EL (cell line): Measurements from ENCODE around the gene CNTRL.
"Not testable (repeated sequence)": the region's sequence is repeated elsewhere in the genome, so short reads cannot be mapped to it uniquely, and the experiment has no call there.

Experiments
- DNase-seq: peaks from one replicate; pipeline ENCODE4 v3.0.0-alpha.2; 2016

The CNTRL gene, protein sequence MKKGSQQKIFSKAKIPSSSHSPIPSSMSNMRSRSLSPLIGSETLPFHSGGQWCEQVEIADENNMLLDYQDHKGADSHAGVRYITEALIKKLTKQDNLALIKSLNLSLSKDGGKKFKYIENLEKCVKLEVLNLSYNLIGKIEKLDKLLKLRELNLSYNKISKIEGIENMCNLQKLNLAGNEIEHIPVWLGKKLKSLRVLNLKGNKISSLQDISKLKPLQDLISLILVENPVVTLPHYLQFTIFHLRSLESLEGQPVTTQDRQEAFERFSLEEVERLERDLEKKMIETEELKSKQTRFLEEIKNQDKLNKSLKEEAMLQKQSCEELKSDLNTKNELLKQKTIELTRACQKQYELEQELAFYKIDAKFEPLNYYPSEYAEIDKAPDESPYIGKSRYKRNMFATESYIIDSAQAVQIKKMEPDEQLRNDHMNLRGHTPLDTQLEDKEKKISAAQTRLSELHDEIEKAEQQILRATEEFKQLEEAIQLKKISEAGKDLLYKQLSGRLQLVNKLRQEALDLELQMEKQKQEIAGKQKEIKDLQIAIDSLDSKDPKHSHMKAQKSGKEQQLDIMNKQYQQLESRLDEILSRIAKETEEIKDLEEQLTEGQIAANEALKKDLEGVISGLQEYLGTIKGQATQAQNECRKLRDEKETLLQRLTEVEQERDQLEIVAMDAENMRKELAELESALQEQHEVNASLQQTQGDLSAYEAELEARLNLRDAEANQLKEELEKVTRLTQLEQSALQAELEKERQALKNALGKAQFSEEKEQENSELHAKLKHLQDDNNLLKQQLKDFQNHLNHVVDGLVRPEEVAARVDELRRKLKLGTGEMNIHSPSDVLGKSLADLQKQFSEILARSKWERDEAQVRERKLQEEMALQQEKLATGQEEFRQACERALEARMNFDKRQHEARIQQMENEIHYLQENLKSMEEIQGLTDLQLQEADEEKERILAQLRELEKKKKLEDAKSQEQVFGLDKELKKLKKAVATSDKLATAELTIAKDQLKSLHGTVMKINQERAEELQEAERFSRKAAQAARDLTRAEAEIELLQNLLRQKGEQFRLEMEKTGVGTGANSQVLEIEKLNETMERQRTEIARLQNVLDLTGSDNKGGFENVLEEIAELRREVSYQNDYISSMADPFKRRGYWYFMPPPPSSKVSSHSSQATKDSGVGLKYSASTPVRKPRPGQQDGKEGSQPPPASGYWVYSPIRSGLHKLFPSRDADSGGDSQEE (N-terminal part only)

DNA sequence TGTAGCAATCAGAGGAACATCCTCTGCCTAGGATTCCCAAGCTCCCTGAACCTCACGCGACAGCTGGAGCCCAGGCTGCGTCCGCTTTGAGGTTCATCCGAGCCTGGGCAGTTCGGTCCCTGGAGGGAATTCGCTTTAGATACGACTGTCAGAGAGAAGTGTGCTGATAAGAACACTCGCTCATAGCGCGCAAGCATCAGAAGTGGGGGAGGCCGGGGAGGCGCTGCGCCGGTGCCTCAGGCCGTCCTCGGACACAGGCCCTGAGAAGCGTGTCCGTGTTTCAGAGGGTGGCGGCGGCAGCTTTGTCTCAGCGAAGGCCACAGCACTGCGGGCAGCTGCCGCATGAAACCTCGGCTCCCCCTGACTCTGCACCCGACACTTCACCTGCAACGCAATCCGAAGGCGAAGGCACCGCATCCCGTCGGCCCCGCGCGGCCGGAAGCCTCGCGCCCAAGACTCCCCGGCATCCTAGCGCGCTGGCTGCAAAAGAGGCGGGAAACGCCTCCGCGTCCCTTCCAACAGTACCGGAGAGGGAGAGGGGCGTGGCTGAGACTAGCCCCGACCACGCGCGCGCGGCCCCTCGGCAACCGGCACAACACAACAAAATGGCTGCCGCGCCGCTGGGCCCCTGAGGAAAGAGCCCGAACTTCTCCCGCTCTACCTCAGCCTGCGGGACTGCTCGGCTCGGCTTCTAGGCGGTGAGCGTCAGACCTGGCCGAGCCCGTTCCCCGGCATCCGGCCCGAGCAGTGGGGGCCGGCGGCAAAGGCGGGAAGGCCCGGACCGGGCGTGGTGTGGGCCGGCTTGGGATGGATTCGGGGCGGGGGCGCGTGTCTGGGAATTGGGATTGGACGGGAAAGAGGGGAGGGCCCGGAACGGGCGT lies at the start of gene CNTRL:
Gene CNTRL (plus strand): TSS at position 586 of the 881 bp plus-strand sequence. CDS start 13,372 bp downstream, outside the sequence.
- peak; percentile 94 for DNase-seq

DNA sequence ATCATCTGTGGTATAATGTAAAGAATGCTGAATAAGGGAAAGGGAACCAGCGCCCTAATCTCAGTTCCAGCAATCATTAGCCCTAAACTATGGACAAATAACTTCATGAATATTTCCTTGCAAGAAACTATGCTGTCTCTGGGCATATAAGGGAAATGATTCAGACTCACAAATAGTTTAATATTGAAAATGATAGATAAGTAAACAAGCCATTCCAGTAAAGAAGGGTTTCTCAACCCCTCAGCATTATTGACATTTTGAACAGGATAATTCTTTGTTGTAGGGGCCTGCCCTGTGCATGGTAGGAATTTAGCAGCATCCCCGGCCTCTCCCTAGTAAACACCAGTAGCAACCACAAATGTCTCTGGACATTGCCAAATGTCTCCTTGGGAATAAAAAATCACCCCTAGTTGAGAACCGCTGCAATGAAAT lies 48.5 kb upstream of the CNTRL start:
- DNase-seq: peak; percentile 12

DNA sequence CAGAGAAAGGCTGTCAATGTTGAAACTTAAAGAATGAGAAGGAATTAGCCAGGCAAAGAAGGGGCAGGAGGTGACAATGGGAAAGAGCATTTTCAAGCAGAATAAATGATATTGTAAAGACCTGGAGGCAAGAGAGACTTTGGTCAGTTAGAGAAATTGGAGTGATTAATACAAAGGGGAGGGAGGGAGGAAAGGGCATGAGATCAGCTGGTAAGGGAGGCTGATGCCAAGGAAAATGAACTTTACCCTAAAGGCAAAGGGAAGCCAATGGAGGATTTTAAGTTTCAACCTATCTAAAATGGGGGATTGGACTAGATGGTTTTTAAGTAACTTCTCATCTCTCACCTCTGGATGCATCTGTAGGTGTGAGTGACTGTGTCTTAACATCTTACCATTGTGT lies 48.0 kb upstream of the CNTRL start:
- DNase-seq: no peak

DNA sequence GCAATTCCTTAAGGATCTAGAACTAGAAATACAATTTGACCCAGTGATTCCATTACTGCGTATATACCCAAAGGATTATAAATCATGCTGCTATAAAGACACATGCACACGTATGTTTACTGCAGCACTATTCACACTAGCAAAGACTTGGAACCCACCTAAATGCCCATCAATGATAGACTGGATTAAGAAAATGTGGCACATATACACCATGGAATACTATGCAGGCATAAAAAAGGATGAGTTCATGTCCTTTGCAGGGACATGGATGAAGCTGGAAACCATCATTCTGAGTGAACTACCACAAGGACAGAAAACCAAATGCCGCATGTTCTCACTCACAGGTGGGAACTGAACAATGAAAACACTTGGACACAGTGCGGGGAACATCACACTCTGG lies 46.5 kb upstream of the CNTRL start:
- not testable (repeated sequence) for DNase-seq

DNA sequence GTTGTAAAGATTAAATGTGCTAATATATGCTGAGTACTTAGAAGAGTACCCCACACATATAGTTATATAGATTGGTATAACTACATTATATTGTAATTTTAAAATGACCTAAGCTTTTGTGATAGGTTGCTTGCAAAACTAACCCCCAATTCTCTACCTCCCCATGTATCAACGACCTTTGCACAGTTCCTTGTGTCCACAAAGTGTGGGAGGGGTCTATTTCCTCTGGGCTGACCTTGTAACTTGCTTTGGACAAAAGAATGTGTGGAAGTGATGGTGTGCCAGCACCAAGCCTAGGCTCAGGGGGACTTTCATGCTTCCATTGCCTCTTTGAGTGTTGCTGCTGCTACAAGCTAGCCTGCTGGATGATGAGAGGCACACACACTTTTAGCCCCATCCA lies 45.3 kb upstream of the CNTRL start:
- no peak for DNase-seq

DNA sequence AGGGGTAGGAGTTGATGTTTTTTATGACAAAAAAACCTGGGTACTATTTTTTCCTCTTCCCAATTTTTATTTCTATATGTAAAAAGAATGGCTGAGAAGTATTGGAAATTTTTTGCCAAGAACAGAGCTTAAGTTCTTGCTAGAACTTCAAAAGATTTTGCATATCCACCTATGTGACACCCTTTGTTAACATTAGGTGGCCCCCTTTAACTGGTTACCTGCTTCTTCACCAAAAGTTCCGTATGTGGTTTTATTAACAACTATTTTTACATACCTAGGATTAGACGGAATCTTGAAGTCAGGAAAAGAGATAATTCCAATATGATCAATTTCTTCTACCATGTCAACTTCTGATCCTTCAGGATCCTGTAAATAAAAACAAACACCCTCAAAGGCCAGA lies 40.2 kb upstream of the CNTRL start:
- no peak for DNase-seq

DNA sequence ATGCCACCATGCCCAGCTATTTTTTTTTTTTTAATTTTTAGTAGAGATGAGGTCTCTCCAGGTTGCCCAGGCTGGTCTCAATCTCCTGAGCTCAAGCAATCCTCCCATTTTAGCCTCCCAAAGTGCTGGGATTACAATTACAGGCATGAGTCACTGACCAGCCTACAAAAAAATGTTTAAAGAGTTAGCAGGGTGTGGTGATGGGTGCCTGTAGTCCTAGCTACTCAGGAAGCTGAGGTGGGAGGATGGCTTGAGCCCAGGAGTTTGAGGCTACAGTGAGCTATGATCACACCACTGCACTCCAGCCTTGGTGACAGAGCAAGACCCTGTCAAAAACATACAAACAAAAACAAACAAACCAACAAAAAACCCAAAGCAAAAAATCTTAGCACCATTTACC lies 39.0 kb upstream of the CNTRL start:
- DNase-seq: peak; percentile 26

DNA sequence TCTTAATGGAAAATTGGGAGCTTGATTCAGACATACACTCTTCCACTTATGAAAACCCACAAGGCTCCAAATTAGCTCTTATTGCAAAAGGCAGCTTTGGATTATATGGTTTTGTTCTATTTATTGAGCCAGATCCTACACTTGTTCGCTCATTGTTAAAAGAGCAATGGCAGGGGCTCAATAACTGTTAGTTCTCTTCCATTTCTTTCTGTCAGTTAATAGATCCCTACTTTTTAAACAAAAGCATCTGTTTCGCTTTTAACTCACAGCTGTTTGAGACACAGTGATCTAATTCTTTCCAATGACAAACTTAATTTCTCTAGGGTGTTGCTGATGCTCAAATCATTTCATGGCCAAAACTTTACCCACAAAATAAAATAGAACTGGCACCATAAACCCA lies 36.4 kb upstream of the CNTRL start:
- no peak for DNase-seq

DNA sequence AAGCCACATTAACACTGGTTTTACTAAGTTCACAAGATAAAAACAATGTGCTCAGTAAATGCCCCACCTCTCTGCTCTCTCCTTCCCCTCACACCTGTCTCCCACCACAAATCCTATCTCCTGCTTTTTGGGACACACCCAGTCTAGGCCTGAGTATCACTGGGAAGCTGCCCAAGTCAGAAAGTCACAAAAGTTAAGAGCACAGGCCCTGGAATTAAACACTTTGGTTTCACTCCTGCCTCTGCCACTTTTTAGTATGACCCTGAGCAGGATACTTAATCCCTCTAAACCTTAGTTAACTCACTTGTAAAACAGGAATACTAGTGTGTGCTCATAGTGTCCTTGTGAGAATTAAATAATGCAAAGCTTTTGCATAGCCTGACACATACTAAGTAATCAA lies 36.0 kb upstream of the CNTRL start:
- no peak for DNase-seq

DNA sequence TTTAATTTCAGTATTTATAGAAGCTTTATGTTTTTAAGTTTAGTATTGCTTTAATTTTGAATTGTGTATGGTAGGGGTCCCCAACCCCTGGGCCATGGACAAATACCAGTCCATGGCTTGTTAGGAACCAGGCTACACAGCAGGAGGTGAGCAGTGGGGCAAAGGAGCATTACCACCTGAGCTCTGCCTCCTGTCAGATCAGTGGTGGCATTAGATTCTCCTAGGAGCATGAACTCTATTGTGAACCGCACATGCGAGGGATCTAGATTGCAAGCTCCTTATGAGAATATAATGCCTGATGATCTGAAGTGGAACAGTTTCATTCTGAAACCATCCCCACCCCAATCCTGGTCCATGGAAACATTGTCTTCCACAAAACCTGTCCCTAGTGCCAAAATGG lies 26.6 kb upstream of the CNTRL start:
- no peak for DNase-seq

DNA sequence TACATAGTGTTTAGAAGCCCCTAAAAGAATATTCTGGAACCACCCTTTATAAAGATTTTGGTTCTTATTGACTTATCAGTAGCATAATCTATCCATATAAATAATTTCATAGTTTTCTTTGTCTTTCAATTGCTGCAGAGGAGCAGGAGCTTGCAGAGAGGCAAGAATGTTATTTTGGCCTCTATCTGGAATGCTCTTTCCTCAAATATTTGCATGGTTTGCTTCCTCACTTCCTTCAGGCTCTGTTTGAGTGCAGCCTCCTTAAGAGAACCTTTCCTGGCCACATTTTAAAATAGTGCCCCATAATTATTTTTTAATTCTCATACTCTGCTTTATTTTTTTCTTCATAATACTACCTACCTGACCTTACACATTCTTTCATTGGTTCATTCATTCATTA lies 26.1 kb upstream of the CNTRL start:
- DNase-seq: no peak

DNA sequence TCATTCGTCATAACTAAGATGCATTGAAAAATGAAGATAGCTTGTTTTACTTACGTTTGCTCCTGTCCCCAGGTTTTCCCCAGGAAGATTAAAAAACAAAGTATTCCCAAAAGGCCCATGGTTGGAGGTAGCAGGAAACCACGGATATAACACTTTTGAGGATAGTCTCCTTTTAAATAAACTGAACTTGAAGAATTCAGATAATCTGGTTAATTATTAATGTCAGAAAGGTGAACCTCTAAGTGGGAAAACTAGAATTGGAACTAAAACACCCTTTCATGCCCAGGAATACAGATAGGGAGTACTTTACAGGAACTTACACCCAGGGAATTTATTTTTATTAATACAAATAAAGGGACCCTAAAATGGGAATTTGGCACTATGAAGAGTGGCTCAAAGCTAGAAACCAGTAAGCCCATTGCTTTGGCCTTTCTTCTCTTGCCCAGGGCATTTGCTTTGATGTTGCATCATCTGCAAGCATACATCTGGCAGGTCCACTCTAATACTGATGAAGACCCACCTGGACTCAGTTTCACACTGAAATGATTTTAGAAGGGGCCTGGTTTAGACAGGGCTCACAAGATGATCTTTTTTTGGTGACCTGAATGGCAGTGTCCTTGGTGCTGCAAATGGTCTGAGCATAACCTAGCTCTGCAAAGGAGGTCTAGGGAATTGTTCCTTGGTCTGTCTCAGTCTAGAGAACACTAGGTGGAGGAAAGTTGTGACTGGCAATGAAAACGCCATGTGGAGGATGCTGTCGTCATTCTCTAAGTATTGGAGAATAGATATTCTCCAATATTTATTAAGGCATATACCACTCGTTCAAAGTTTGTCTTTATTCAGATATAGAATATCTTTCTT lies 24.4 kb upstream of the CNTRL start, which contains the start of gene C5:
Gene C5 (minus strand): TSS at position 148 of the 861 bp plus-strand sequence. CDS start 29 bp downstream, at position 119.
- DNase-seq: no peak

DNA sequence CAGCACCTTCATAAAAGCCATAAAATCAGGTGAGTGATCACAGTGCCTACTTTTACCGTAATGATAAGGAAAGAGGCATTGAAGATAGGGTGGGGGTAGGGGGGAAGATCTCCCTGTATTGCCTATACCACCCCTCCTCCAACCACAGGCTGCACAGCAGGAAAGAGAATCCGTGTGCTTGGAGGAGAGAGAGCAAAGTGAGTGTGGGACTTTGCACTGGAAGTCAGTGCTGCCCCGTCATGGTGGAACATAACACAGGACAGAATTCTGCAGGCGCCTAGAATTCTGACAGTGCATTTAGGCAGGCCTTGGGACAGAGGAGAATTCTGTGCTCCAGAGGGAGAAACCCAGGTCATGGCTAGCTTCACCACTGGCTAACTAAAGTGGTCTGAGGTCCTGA lies 21.2 kb upstream of the CNTRL start:
- no peak for DNase-seq

DNA sequence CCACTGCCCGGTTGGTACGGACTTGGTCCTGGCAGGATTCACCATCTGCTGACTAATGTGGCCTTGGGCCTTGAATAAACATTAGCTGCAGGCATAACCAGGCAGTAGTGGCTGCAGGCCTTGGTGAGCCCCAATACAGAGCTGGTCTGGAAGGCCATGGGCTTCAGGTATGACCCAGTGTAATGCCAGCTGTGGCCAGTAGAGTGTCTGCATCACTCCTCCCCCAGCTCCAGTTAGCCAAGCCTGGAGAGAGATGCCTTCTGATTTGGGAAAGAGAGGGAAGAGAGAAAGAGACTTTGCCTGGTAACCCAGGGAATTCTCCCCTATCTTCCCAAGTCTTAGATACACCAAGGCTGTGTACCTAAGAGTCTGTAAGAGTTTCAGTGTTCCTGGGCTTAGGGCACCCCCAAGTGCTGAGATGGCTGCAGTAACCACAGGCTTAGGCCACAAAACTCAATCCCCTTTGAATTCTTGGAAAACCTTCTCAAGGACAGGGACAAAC lies 19.1 kb upstream of the CNTRL start:
- peak; percentile 13 for DNase-seq

DNA sequence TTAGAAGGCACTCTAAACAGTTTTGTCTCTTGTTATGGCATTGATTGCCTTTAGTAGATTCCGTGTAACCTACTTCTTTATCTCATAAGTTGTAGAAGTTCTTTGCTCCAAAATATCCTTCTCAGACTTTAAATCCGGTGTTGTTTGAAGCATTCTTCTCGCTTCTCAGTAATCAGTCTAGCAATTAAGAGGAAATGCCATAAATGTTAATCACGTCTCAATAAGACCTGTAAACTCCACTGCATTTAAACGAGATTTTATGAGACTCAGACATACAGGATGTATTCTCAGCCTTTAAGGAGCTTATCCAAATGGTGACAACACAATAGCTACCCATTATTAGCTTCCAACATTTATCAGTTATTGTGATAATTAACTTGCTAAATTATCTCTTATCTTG lies 16.9 kb upstream of the CNTRL start:
- DNase-seq: no peak

DNA sequence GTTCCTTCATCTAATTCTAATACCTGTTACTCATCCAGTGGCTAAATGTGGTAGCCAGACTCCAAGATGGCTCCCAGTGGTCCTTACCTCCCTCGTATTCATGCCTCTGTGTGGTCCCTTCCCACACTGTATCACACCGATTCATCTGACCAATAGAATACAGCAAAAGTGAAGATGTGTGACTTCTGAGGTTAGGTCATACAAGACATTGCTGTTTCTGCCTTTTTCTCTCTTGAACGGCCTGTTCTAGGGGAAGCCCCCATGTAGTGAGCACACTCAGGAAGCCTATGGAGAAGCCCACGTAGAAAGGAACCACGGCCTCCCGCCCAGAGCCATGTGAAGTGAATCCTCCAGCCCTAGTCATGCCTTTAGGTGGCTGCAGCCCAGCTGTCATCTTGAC lies 15.2 kb upstream of the CNTRL start:
- no peak for DNase-seq

DNA sequence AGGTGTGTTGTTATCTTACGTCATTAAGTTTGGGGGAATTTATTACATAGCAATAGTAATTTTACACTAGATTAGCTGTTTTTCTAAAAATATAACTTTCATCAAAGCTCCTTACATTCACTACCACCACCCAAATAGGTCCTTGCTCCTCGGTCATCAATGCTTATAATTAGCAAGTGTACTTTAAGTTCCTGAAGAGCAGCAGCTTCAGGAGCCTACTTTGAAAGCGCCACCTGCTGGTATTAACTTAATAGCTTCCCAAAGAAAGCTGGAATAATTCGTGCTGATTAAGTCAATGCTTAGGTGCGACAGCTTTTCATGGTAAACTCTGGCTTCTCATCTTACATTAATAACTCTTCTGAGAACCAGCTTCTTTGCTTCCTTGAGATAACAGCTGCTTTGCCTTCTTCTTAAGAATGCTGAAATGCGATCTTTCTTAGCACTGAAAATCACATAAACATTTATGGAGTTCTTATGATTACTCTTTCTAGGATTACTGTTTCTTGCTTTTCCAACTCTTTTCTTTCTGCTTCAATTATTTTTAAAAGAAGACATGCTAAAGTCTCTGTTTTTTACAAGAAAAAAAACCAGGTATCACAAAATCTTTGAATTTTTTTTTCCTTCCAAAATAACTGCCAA lies 14.6 kb upstream of the CNTRL start:
- DNase-seq: peak; percentile 66

DNA sequence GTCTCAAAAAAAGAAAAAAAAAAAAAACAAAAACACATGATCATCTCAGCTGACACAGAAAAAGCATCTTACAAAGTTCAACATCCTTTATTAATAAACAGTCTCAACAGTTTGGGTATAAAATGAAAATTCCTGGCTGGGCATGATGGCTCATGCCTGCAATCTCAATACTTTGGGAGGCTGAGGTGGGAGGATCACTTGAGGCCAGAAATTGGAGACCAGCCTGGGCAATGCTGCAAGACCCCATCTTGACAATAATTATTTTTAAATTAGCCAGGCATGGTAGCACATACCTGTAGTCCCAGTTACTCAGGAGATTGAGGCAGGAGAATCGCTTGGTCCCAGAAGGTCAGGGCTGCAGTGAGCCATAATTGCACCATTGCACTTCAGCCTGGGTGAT lies 7.9 kb upstream of the CNTRL start:
- no peak for DNase-seq

DNA sequence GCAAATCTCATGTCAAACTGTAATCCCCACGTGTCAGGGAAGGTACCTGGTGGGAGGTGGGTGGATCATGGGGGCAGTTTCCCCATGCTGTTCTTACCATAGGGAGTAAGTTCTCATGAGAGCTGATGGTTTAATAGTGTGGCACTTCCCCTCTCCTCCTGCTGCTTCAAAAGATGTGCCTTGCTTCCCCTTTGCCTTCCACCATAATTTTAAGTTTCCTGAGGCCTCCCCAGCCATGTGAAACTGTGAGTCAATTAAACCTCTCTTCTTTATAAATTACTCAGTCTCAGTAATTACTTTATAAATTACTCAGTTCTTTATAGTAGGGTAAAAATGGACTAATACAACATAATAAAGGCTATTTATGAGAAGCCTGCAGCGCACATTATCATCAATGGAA lies 7.1 kb upstream of the CNTRL start:
- DNase-seq: no peak

DNA sequence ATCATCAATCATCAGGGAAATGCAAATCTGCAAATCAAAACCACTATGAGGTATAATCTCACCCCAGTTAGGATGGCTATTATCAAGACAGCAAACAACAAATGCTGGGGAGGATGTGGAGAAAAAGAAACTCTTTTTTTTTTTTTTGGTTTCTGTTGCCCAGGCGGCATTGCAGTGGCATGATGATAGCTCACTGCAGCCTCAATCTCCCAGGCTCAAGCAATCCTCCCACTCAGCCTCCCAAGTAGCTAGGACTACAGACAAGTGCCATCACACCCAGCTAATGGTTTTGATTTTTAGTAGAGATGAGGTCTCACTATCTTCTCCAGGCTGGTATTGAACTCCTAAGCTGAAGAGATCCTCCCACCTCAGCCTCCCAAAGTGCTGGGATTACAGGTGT lies 5.4 kb upstream of the CNTRL start:
- no peak for DNase-seq
